Heart left ventricle (tissue), 16 donors: ENCODE data around the gene EIF2S3B. TPM values are rescaled to one million over a fixed set of nuclear protein-coding genes. Genes with fewer than 3 reads are reported as not detected.

Experiments
- ATAC-seq, 4 donors: fragments of 200-7000 bp; cut with Tn5 transposase; one replicate each; pipeline ENCODE4 v1.9.1; 2020 to 2022; ENCODE audit warnings: moderate library complexity in 4 of 4, mild to moderate bottlenecking in 3 of 4, moderate number of reproducible peaks in 1 of 4
- DNase-seq, 5 donors: peaks; one replicate each; pipeline ENCODE4 v3.0.0-alpha.2; 2020
- H3K27ac ChIP-seq, 12 donors: fragments of 200-600 bp; sonication (generic) in 4 of 12; one replicate each; pipeline versions ENCODE4 v1.5.0 to v1.8.0; 2016 to 2022; ENCODE audit warnings: mild to moderate bottlenecking in 2 of 12
- H3K27me3 ChIP-seq, 9 donors: fragments of 200-600 bp; sonication (generic) in 2 of 9; one replicate each; pipeline versions ENCODE4 v1.5.1 to v1.8.0; 2016 to 2022; ENCODE audit warnings: mild to moderate bottlenecking in 3 of 9
- H3K36me3 ChIP-seq, 9 donors: fragments of 200-600 bp; sonication (generic) in 2 of 9; one replicate each; pipeline versions ENCODE4 v1.5.0 to v1.8.0; 2018 to 2022; ENCODE audit warnings: mild to moderate bottlenecking in 2 of 9
- H3K4me1 ChIP-seq, 12 donors: fragments of 200-600 bp; sonication (generic) in 4 of 12; one replicate each; pipeline versions ENCODE4 v1.5.0 to v1.8.0; 2016 to 2022; ENCODE audit warnings: mild to moderate bottlenecking in 3 of 12
- H3K4me3 ChIP-seq, 12 donors: fragments of 200-600 bp; sonication (generic) in 4 of 12; one replicate each; pipeline versions ENCODE4 v1.5.0 to v1.8.0; 2017 to 2022; ENCODE audit warnings: mild to moderate bottlenecking in 9 of 12, moderate library complexity in 4 of 12
- H3K9me3 ChIP-seq, 12 donors: fragments of 200-600 bp; sonication (generic) in 4 of 12; one replicate each; pipeline versions ENCODE4 v1.5.0 to v1.8.0; 2016 to 2022; ENCODE audit warnings: mild to moderate bottlenecking in 1 of 12
- CTCF ChIP-seq, 12 donors: fragments of 200-600 bp; sonication (generic) in 4 of 12; IDR thresholded peaks; one replicate each; pipeline versions ENCODE4 v1.5.0 to v1.8.0; 2018 to 2022; ENCODE audit warnings: antibody characterized with exemption in 12 of 12, mild to moderate bottlenecking in 5 of 12
- POLR2A ChIP-seq, 2 donors: fragments of 450-650 bp; IDR thresholded peaks; one replicate each; pipeline ENCODE4 v1.6.1; 2017; ENCODE audit warnings: antibody characterized with exemption in 2 of 2, mild to moderate bottlenecking in 2 of 2, moderate library complexity in 2 of 2
- WGBS, 4 donors: extraction: QIAGEN DNeasy Blood & Tissue Kit in 2 of 4; methylation state at CpG; one replicate each; pipeline versions ENCODE4 v1.1.5 to v1.1.7; 2013 to 2018; 5-methylcytosine and 5-hydroxymethylcytosine counted together
- intact Hi-C, 10 donors: fragments of 100-400 bp; cut with DNase I; formaldehyde crosslinking; loops; one replicate each; pipeline versions ENCODE4 v1.11.1 to v1.14.2; 2022
- polyA plus RNA-seq, 2 donors: library from polyadenylated mRNA; stranded (reverse); fragments of 200-250 nt; gene quantifications; one replicate each; pipeline ENCODE4 v1.2.3, GENCODE V29; 2013
- total RNA-seq, 9 donors: library from RNA; depleted of rRNA in 2 of 9; stranded (reverse); fragments of >200 nt in 2 of 9; fragmentation: NEBNext Ultra II Directional in 3 of 9; extraction: Animal tissue kit (Norgen Biotek cat#: 25700) in 3 of 9; gene quantifications; one replicate each; pipeline versions ENCODE4 v1.1.0 to v1.2.4, GENCODE V29; 2016 to 2023
- donor health status: ischemic (EF 13 %, LVEDD 7.1; RV severe dilation, severe dysfunction).
- donor health status: healthy with polysubstance abuse.
- donor health status: DM: no; HTN: yes; CAD: no.
- donor health status: DM: no; HTN: no; CAD: no.
- donor health status: ischemic (EF 25% LVEDD 6.9; RV normal size, moderate dysfunction).
- donor health status: ischemic (EF 25% LVEDD 5.7; RV mildly dilated, moderate dysfunction).
- donor health status: healthy.
- donor health status: DM: yes; HTN: yes; CAD: no.
- donor health status: ischemic (EF 35%, LVEDD 5.7; RV mildly dilated, moderate dysfunction).
- donor health status: nonischemic (EF 11% LVEDD 7.7; RV severe dilation, severe dysfunction).
- donor health status: DM: yes; HTN: yes; CAD: no.
- donor health status: PGD.
- donor health status: ischemic (EF 29% LVEDD 5.4; RV normal size, mild dysfunction).
- donor health status: nonischemic (EF 23%, LVEDD 6.1; RV moderate dilation, normal function).

EIF2S3B gene
- total and polyA plus RNA-seq, 11 donors = 0.11 to 1.5 (median 0.50) TPM; not detected in 2

GRCh38 chr12:10537721-10538120 is 32.0 kb downstream of the EIF2S3B start:
- intact Hi-C loops = no loop called here
- Histone ChIP-seq H3K36me3 (no peaks in the 10 kb centered on the region), H3K9me3 (peaks cover 0 to 5% (median 0%) of the 10 kb centered on the region in 12 donors), H3K27me3 (no peaks in the 10 kb centered on the region), H3K4me1 (no peaks in the 10 kb centered on the region), H3K4me3 (no peak overlapping the region), H3K27ac (no peak overlapping the region)
- TF ChIP-seq POLR2A (IDR thresholded peaks at IDR 0.05) = no peak
- no peak for TF ChIP-seq CTCF (IDR thresholded peaks at IDR 0.05)
- WGBS, 4 donors = 53 to 78% (median 63%) methylated on average over 1 to 3 of the region's 3 CpGs
- no peak for DNase-seq
- ATAC-seq = no peak

- Histone ChIP-seq H3K36me3 (no peaks in the 10 kb centered on the region), H3K4me1 (no peaks in the 10 kb centered on the region), H3K9me3 (peaks cover 0 to 5% (median 0%) of the 10 kb centered on the region in 12 donors), H3K27me3 (no peaks in the 10 kb centered on the region), H3K4me3 (no peak overlapping the region), H3K27ac (no peak overlapping the region)
- TF ChIP-seq POLR2A (IDR thresholded peaks at IDR 0.05) (no peak), CTCF (IDR thresholded peaks at IDR 0.05) (no peak)
- ATAC-seq (no peak), DNase-seq (no peak)
- 81 to 89% (median 85%) methylated on average over 2 of the region's 2 CpGs for WGBS, 4 donors
- intact Hi-C loops = no loop called here
Observed at GRCh38 chr12:10540776-10541205, 35.1 kb downstream of the EIF2S3B start.

GRCh38 chr12:10543499-10543898 is 37.8 kb downstream of the EIF2S3B start:
- no peaks in the 10 kb centered on the region for H3K36me3 ChIP-seq

GRCh38 chr12:10551375-10551774 is 45.7 kb downstream of the EIF2S3B start:
- Histone ChIP-seq H3K36me3 (no peaks in the 10 kb centered on the region), H3K27ac (no peak overlapping the region), H3K9me3 (no peaks in the 10 kb centered on the region), H3K4me3 (peak overlapping the region in 1 of 12 donors; percentile 24), H3K4me1 (no peaks in the 10 kb centered on the region), H3K27me3 (no peaks in the 10 kb centered on the region)
- peak in 1 of 5 donors; percentile 53 for DNase-seq
- TF ChIP-seq POLR2A (IDR thresholded peaks at IDR 0.05) (no peak), CTCF (IDR thresholded peaks at IDR 0.05) (no peak)
- WGBS, 4 donors = 89 to 95% (median 93%) methylated on average over 25 of the region's 25 CpGs
- intact Hi-C loops = no loop called here
- no peak for ATAC-seq

More at GRCh38 chr12:10543499-10543898, 37.8 kb downstream of the EIF2S3B start:
- Histone ChIP-seq H3K4me1 (no peaks in the 10 kb centered on the region), H3K4me3 (no peak overlapping the region), H3K27ac (no peak overlapping the region), H3K27me3 (no peaks in the 10 kb centered on the region), H3K9me3 (peaks cover 0 to 5% (median 0%) of the 10 kb centered on the region in 12 donors)
- TF ChIP-seq POLR2A (IDR thresholded peaks at IDR 0.05) (no peak), CTCF (IDR thresholded peaks at IDR 0.05) (no peak)
- intact Hi-C loops = no loop called here
- ATAC-seq = no peak
- DNase-seq = no peak
- WGBS, 4 donors = 71 to 82% (median 73%) methylated on average over 7 of the region's 7 CpGs
